ENCODE results near the gene LRRC26. TPM values are rescaled to one million over a fixed set of nuclear protein-coding genes. Genes with fewer than 3 reads are reported as not detected.

The LRRC26 gene
- total and polyA plus RNA-seq, 2 donors (not counting 3 experiments of a cell fraction or from before 2014, with no cell fraction given) = 0.08 TPM; not detected in 1

- H3K36me3 ChIP-seq (ENCODE audit: control insufficient read depth in 2 of 2, extremely low read depth in 1 of 2, insufficient read depth in 2 of 2, low read length in 2 of 2) = peaks cover 0 to 14% of the 10 kb centered on the region in 2 experiments
- DNase-seq (ENCODE audit: low read depth, low spot score) (no peak), FAIRE-seq (no peak)
- peaks cover 9% of the 10 kb centered on the region for H3K4me1 ChIP-seq (ENCODE audit: control insufficient read depth, extremely low read depth, insufficient read depth, low read length)
- intact Hi-C loops (cut with micrococcal nuclease) = no loop called here
- no peaks in the 10 kb centered on the region for H3K9me1 ChIP-seq (replicated peaks; ENCODE audit: control insufficient read depth, extremely low read depth, insufficient read depth, low read length)
- no peak overlapping the region for H3K4me2 ChIP-seq (ENCODE audit: insufficient read depth, low read length)
- no peaks in the 10 kb centered on the region for H4K20me1 ChIP-seq (replicated peaks; ENCODE audit: control insufficient read depth, extremely low read depth, insufficient read depth, low read length)
- no peak overlapping the region for H2AFZ ChIP-seq (ENCODE audit: low read depth, low read length)
- no peak overlapping the region for H3K4me3 ChIP-seq (replicated peaks in 1 of 3; ENCODE audit: insufficient read depth in 1 of 3, low read depth in 1 of 3, low read length in 3 of 3)
- dilution Hi-C loops (cut with MboI; ENCODE audit: extremely low pct_ligation_motif_present, low sequenced_read_pairs) = no loop called here
- H3K79me2 ChIP-seq (ENCODE audit: control insufficient read depth, insufficient read depth, low read length) = peaks cover 12% of the 10 kb centered on the region
- ChIA-PET POLR2A (no interaction called here), CTCF (interaction anchor here (2.0 kb wide), 1 partner anchor 43 kb away, joined by 6 read pairs; no protein-coding TSS in a partner anchor)
- H3K9ac ChIP-seq (replicated peaks; ENCODE audit: extremely low read depth, insufficient read depth, low read length) = no peak overlapping the region
- no peak overlapping the region for H3K27ac ChIP-seq (ENCODE audit: insufficient read depth, low read depth, low read length)
- no peaks in the 10 kb centered on the region for H3K27me3 ChIP-seq (ENCODE audit: control insufficient read depth in 2 of 2, insufficient read depth in 2 of 2, low read length in 2 of 2)
- TF ChIP-seq EZH2 (IDR thresholded peaks at IDR 0.05; ENCODE audit: borderline replicate concordance, low read depth, low read length, severe bottlenecking) (no peak), JUN (IDR thresholded peaks at IDR 0.05; ENCODE audit: borderline replicate concordance, insufficient read depth, insufficient read length, low read depth) (no peak), POLR2AphosphoS5 (IDR thresholded peaks at IDR 0.05; ENCODE audit: insufficient read depth, low read depth, low read length) (no peak), MYC (IDR thresholded peaks at IDR 0.05; ENCODE audit: low read depth, low read length) (no peak), POLR2A (IDR thresholded peaks at IDR 0.05; ENCODE audit: low read depth, low read length) (no peak), MAX (IDR thresholded peaks at IDR 0.05; ENCODE audit: insufficient read depth, insufficient read length) (no peak), GATA2 (IDR thresholded peaks at IDR 0.05; ENCODE audit: insufficient read depth, insufficient read length, low read depth, low read length) (no peak), FOS (IDR thresholded peaks at IDR 0.05; ENCODE audit: borderline replicate concordance, insufficient read depth, low read length) (no peak), CTCF (IDR thresholded peaks at IDR 0.05; ENCODE audit: extremely low read depth in 1 of 2, insufficient read depth in 1 of 2, low read depth in 1 of 2, low read length in 2 of 2) (no peak)
- H3K9me3 ChIP-seq (replicated peaks; ENCODE audit: control insufficient read depth, insufficient read depth, low read length) = no peaks in the 10 kb centered on the region
- no TSS peak for BruUV-seq (replicated peaks)
These were observed 23.9 kb upstream of the LRRC26 start for GRCh38 chr9:137193771-137194170.

Measured in endothelial cell of umbilical vein (primary cell).